ENCODE results near the gene IP6K2.
"Not testable (repeated sequence)": the region's sequence is repeated elsewhere in the genome, so short reads cannot be mapped to it uniquely, and the experiment has no call there.

IP6K2 gene

DNA sequence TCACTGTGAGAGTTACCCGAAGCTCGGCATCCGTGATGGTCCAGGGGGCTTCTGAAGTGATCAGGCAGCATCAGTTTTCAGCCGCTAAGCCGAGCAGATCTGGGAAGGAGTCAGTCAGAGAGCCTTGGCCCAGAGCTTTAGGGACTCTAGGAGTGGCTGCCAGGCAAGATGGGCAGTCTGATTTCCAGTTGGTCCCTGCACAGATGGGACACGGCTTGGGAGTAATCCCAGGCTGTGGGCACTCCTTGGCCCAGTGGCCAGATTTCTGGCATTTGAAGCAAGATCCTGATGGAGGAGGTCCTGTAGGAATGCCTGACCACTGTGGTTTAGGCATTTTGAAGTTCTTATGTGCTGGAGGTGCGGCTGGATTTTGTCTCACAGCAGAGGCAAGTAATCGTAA is 10.5 kb upstream of the IP6K2 start:
- DNase-seq, result no peak

DNA sequence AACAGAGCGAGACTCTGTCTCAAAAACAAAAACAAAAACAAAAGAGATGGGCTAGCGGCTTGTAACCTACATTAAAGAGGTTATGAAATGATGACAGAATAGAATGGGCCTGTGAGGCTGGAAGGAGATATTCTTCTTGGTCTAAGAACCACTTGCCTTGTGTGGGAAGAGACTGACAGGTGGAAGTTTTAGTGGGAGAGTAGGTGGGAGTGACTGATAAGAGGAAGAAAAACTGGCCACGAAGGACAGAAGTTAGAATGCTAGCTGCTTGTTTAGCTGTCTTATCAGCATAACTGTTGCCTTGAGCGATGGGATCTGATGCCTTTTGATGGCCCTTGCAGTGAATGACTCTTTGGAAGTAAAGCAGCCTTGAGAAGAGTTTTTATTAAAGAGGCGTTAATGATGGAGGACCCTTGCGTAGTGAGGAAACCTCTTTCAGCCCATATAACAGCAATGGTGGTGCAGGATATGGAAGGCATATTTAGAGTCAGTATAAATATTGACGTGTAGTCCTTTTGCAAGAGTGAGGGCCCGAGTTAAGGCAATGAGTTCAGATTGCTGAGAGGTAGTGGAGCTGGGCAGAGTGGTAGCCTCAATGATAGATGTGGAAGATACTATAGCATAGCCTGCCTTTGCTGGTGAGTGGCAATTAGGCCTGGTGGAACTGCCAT is 8.3 kb upstream of the IP6K2 start:
- not testable (repeated sequence) for DNase-seq

DNA sequence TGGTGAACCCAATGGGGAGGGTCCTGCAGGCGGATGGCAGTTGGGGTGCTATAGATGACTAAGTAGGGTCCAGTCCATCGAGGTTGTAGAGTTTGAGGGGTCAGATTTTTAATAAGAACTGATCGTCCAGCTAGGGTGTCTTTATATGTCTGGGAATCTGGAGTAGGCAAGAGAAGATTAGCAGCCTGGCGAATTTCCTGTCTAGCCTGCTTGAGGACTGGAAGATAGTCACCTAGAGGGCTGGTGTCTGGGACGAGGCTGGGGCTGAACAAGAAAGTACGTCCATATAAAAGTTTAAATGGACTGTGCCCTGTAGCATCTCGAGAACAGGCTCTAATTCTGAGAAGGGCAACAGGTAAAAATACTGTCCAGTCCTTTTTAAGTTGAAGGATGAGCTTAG is 6.7 kb upstream of the IP6K2 start:
- no peak for DNase-seq

DNA sequence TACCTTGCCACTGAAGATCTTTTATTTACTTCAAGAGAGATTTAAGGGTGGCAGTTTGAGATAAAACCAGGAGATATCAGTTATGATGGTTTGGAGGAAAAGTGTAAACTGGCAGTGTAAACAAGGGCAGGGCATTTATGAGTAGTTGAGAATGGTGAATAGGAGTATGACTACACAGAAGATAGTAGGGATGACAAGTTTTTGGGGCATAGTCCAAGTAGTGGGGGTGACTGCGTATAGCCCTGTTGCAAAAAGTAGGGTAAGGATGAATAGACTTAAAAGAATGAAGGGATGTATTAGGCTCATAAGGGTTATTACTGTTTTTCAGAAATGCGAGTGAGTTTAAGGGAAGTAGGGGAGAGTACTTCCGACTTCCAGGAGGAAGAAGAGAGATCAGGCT is 6.3 kb upstream of the IP6K2 start:
- DNase-seq, result not testable (repeated sequence)

DNA sequence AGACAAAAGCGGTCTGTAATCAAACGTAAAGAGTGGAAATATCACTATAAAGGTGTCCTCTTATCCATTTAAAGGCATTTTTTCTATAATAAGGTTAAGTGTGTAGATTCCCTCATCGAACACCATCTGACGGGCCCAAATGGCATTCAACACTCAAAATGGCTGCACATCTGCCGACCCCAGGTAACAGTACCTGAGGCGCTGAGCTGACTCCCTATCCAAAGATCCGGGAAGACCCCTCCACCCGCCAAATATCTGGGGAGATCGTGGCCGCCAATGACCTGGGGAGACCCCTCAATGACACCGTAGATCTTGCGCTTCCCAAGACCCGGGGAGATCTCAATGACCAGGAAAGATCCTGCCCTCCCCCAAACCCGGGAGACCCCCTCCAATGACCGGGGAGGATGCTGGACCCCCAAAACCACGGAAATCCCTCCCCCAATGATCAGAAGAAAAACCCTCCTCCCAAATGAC is 476 bp downstream of the IP6K2 start:
- peak in 1 of 2 experiments; percentile 28 for DNase-seq

DNA sequence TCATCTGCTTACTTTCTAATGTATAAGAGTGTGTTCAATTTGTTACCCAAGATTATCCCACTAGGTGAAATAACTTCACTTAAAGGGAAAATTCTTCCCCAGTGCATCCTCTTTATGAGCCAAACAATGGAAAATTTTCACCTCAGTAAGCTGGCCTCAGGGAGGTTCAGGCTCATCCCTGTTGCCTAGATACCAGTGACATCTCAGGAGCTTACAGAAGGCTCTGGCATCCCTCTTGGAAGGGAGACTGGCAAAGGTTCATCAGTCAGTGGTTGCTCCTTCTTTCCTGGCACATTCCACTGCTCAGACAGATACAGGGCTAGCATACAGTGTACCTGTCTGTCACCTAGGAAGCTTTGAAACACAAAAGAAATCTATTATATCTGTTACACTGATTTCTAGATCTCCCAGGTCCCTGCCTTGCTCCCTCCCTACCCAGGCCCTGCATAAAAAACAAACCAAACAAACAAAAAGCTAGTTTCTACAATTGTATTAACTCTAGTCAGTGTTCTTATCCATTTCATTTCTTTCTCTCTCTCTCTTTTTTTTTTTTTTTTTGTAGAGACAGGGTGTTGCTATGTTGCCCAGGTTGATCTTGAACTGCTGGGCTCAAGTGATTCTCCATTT is 1.7 kb downstream of the IP6K2 start:
- DNase-seq, result peak in 1 of 2 experiments; percentile 23

DNA sequence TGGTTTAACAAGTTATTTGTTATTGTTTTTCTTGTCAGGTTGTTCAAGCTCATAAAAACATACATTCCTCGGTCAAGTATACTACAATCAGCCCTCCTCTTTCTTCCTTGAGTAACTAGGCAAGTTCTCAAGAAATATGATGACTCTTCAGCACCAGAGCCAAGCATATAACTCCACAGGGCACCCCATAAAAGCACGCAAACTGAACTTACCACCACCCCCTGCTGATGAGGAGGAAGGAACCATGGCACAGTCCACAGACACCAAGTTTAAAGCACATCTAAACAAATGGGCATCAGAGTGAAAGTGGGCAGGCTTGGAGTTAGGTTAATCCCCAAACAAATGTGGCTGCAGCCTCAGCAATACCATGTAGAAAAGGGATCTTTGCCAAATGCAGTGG is 5.3 kb downstream of the IP6K2 start:
- DNase-seq, result no peak

DNA sequence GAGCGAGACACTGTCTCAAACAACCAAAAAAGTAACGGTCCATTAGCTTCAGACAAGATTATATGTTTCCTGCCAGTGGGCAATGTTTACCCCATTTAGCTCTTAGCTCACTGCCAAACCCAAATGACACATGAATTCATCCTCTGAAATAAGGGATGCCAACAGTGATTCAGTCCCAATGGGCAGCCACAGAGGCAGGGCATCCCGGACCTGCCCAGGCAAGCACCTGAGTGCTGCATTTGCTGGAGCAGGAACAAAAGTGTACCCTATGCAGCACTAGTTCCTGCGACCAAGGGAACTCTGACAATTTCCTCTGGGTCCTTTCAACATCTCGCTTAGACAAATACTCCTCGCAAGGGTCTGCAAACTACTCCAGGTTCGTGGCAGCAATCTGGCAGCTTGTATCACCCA is 8.0 kb downstream of the IP6K2 start:
- no peak for DNase-seq

DNA sequence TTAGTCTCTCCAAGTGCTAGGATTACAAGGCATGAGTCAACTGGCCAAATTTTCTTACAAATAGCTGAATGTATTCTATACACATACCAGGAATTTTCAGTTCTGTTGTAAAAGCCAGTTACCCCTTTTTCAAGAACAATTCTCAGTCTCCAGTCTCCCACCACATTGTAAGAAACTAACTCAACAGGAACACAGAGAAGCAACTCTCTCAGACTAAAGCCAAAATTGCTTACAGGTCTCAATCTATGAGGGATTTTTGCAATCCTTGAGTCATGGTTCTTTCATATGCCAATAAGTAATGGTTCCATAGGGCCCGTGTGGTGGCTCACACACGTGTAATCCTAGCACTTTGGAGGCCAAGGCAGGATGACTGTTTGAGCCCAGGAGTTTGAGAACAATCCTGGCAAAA is 8.5 kb downstream of the IP6K2 start:
- no peak for DNase-seq

DNA sequence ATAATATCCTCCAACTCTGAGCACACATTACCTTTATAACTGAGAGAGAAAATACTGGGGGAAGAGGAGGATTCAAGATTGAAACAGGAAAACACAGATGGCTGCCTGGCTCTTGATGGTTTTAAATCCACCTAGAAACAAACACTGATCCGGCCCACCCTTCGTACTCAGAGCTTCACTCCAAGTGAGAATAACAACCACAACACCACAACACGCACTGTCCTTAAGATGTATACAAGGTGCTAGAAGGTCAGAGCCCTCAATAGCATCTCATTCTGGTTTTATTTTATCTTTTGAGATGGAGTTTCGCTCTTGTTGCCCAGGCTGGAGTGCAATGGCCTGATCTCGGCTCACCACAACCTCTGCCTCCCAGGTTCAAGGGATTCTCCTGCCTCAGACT is 9.9 kb downstream of the IP6K2 start:
- peak in 1 of 2 experiments; percentile 3 for DNase-seq

DNA sequence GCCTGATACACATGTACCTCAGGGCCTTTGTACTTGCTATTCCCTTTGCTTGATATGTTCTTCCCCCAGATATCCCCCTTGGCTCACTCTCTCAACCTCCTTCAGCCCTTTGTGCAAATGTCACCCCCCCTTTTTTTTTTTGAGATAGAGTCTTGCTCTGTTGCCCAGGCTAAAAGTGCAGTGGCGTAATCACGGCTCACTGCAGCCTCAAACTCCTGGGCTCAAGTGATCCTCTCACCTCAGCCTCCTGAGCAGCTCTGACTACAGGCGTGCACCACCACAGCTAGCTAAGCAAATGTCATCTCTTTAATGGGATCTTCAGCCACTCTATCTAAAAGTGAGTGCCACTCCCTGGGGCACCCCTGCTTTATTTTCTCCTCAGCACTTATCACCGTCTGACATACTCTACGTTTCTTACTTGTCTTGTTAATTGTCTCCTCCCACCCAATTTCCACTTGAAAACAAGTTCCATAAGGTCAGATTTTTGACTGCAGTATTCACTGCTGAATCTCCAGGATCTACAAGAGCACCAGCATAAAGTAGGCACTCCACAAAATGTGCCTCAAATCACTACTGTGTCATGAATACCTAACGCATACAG is 14.6 kb downstream of the IP6K2 start:
- DNase-seq, result no peak

DNA sequence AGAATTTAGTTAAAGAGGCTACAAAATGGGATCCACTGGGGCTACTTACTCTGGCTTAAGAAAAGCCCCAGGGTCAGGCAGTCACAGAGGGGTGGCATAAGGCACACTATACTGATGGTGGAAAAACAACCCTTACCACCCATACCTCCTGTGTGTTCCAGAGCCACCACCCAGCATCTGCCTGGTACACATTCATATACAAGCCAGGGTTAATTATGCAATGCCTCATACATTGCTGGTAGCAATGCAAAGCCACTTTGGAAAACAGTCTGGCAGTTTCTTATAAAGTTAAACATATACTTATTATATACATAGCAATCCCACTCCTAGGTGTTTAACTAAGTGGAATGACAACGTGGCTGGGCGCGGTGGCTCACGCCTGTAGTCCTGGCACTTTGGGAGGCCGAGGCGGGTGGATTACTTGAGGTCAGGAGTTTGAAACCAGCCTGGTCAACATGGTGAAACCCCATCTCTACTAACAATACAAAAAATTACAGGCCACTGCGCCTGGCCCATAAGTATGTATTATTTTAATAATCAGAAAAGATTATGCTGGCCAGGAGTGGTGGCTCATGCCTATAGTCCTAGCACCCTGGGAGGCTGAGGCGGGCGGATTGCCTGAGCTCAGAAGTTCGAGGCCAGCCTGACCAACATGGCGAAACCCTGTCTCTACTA is 16.2 kb downstream of the IP6K2 start:
- DNase-seq, result no peak

DNA sequence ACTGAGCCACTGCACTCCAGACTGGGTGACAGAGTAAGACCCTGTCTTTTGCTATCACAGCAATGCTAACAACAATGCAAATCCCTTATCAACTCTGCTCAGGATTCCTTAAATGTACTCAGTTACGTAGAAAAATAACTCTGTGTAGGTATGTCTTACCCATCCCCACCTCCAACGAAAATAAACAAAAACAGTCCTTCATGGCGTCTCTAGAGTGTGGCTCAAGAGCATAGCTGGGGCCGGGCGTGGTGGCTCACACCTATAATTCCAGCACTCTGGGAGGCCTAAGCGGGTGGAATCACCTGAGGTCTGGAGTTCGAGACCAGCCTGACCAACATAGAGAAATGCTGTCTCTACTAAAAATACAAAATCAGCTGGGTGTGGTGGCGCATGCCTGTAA is 18.1 kb downstream of the IP6K2 start:
- no peak for DNase-seq

DNA sequence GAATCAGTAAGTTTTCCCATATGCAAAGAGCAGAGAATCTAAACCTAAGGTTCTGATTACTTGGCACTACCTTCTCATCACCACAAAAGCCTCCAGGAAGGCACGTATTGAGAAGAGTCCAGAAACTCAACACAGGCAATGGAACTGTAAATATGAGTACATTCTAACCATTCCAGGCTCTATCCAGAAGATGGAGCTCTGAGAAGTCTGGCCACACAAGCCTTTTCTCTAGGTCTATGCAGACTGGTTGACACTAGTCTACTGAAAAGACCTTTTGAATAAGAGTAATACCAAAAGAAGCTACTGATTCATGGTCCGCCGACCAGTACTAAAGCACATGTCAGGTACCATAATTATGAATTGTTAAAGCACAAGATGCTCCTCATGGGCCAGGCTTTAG is 19.1 kb downstream of the IP6K2 start:
- no peak for DNase-seq

DNA sequence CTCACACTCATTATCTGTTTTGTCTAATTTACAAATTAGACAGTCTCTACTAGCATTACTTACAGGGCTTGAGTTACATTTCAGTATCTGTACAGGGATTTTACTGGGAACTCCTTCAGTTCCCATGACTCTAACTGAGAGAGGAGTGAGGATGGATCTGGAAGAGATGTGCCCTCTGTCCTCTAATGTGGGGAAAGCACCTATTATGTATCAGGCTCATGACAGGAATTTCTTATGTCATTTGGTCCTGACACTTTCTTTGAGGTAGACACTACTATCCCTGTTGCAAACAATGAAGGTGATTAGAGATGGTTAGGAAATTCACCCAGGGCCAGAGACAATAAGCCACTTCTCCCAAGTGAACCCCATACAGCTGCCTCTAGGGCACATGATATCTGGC is 20.4 kb downstream of the IP6K2 start:
- no peak for DNase-seq

DNA sequence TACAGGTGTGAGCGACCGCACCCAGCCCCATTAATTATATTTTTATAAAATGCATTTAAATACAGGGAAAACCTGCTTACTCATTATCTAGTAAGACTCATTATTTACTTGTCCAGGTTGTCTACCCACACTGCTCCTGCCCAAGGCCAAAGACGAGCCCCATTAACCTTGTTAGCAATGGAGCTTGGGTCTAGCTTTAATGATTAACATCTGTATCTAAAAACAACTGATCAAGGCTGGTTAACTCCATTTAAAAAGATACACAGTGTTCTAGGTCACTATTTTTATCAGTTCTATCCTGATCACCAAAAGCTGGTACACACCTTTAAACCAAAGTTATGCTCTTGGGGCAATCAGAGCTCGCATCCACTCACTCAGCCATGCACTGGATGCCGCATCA is 20.9 kb downstream of the IP6K2 start:
- DNase-seq, result no peak

DNA sequence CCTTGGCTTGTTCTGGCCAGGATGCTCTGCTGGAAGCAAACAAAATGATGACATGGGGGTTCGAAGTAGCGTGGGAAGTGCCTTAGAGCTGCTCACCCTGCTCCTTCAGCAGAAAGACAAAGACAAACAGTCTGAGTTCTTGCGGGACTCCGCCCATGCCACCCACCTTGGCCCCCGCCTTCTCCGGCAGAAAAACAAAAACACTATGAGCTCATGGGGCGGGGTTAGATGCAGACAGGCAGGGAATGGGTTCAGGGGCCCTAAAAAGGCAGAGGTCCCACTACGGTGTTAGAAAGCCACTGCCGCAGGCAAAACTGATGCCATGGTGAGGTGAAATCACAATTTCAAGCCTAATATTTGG is 21.6 kb downstream of the IP6K2 start:
- no peak for DNase-seq

DNA sequence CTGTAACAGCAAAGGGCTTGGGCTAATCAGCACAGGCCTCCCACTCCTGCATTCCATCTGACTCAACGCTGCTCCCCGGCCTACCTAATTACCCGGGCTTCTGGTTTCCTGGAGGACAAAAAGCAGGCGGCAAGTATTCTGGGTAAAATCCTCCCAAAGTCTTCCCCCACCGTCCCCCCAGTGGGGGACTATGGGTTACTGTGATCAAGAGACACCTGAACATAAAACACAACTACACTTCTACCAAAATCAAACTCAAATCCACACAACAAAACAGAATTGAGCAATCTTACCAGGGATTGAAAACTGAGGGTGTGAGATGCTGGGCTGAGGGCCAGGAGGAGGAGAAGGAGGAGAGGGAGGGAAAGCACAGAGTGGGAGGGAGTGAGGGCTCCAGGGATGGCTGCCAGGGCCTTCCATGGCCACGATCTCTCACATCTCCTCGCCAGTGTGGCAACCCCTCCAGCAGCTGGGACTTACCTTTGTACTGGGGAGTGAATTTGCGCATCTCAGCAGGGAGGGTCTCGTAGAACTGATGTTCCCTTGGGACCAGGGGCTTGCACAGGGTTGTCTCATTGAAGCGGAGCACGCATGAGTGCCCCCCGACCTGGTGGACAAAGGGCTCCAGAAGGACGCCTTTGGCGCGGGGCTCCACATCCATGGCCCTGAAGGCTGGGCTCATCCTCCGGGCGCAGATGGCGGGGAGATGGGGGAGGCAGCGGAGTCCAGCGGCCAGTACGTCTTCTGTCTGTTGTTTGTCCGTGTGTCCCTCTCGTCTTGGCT is 22.2 kb downstream of the IP6K2 start:
- DNase-seq, result no peak

DNA sequence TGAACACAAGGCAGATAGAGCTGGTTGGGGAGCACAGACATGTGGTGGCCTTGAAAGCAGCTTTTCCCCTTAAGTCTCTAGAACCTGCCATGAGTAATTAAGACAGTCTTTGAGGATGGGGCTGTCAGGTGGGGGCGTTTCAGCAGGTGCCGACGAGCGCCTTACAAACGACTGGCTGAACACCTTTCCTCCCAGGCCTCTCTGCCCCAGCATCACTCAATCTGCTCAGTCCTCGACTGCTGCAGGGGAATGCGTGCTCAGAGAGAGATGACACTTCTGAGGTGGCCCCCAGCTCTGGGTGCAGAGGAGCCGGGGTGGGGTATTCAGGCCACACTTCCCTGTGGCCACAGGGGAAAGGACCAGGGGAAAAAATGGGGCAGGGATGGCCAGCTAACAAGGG is 23.2 kb downstream of the IP6K2 start:
- DNase-seq, result no peak

DNA sequence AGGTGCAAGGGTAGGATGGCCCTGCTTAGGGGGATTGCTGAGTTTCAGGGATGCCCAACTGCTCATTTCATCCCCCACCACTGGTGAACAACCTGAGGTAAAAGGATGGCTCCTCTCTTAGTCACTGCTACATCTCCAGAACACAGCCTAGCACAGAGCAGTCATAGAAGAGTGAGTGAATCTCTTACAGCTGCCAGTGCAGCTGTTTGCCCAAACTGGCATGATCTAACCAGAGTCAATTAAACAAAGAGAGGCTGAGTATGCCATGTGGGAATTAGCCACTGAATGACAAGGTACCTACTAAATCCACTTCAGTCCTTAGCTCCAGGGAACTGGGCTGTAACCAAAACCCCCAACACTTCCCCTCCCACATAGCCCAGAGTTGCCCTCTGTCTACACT is 24.5 kb downstream of the IP6K2 start:
- DNase-seq, result peak in 1 of 2 experiments; percentile 24

DNA sequence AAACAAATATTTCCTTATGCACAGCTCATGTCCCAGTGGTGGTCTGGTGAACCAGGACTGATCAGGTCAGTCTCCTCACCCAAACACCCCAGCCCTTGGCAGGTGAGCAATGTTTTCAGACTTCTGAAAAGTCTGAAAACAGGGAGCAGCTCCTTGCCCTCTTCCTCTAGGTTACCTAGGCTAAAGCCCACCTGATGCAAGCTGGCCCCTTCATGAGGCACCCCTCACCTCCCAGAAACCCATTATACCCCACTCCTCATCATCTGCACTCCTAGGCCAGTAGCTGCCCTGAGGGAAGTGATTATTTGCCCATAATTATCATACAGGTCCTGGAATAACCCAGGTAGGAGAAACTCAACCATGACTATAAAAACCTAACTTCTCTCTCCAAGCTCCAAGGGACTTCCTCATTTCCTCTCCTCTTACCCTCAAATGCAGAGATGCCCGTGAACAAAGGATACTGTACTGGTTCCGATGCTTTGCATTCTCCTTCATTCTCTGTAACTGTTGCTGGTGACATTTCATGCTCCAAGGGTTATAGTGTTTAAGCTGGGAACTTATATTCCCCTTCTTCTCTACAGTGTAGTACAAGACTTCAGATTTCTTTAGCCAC is 26.1 kb downstream of the IP6K2 start:
- DNase-seq, result no peak

DNA sequence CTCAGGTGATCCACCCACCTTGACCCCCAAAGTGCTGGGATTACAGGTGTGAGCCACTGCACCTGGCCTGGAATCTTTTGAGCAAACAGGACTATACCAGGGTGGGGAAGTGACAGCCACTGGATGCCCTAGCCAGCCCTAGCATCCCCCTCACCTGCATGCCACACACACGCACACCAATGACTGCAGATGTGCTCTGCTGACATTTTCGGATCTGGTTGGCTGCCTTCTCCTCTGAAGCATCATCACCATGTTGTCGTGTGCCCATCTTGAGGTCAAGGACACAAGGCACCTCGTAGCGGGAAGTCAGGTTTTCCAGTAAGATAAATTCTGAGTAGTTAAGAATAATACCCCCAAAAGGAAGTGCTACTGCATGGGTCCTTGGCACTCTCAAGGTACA is 27.6 kb downstream of the IP6K2 start:
- no peak for DNase-seq

DNA sequence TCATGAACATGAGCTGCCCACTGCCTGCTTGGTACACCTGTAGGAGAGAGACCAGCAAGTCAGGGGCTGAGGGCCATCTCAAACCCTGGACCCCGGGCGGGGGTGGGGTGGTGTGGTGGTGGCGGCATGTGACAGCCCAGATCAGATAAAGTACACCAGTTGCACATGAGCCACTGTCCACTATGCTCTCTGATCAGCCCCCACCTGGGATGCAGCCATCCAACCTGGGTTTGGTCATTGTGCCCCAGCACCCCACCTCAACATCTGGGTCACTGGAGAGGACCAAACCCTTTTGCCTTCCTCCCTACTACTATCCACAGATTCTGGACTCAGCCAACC is 28.3 kb downstream of the IP6K2 start:
- DNase-seq, result no peak
